TTC549 (cell line): ENCODE results near the gene ATP7A.

ENCODE experiments used
- FAIRE-seq: peaks from 2 replicates; lab custom pipeline; 2012; peaks lifted over from hg19 to GRCh38; lab: Jason Lieb, UNC

Gene ATP7A

GRCh38 chrX:77945910-77946545, 35.5 kb downstream of the ATP7A start:
- FAIRE-seq, result no peak

- no peak for FAIRE-seq
Measured at GRCh38 chrX:77946571-77946970, 36.1 kb downstream of the ATP7A start.

- no peak for FAIRE-seq
Measured at GRCh38 chrX:77949840-77950239, 39.3 kb downstream of the ATP7A start.

- no peak for FAIRE-seq
Measured at GRCh38 chrX:77952173-77952572, 41.7 kb downstream of the ATP7A start.

- no peak for FAIRE-seq
Measured at GRCh38 chrX:77953302-77953701, 42.8 kb downstream of the ATP7A start.

GRCh38 chrX:77953708-77954107, 43.2 kb downstream of the ATP7A start:
- FAIRE-seq, result no peak

GRCh38 chrX:77960567-77960966, 50.1 kb downstream of the ATP7A start:
- FAIRE-seq, result no peak

GRCh38 chrX:77961063-77961462, 50.6 kb downstream of the ATP7A start:
- no peak for FAIRE-seq

- no peak for FAIRE-seq
Measured at GRCh38 chrX:77962068-77962902, 51.8 kb downstream of the ATP7A start.

GRCh38 chrX:77966361-77966760, 55.9 kb downstream of the ATP7A start:
- no peak for FAIRE-seq

- no peak for FAIRE-seq
Measured at GRCh38 chrX:77967631-77968030, 57.1 kb downstream of the ATP7A start.

- FAIRE-seq, result no peak
Measured at GRCh38 chrX:77969538-77969937, 59.0 kb downstream of the ATP7A start, which contains the start of gene PGAM4. Gene PGAM4, minus strand, starts transcription at chrX:77969638. Its CDS starts 0 bp downstream, at chrX:77969638.

GRCh38 chrX:77975755-77976154, 65.3 kb downstream of the ATP7A start:
- FAIRE-seq, result no peak

- FAIRE-seq, result no peak
Measured at GRCh38 chrX:77977095-77977494, 66.6 kb downstream of the ATP7A start.

GRCh38 chrX:77977518-77977917, 67.0 kb downstream of the ATP7A start:
- no peak for FAIRE-seq

GRCh38 chrX:77979870-77980269, 69.4 kb downstream of the ATP7A start:
- no peak for FAIRE-seq

- FAIRE-seq, result no peak
Measured at GRCh38 chrX:78011846-78012245, 101.4 kb downstream of the ATP7A start.

GRCh38 chrX:78019586-78020483, 109.3 kb downstream of the ATP7A start:
- no peak for FAIRE-seq

- no peak for FAIRE-seq
Measured at GRCh38 chrX:78024349-78025059, 114.0 kb downstream of the ATP7A start.

- FAIRE-seq, result no peak
Measured at GRCh38 chrX:78027798-78028197, 117.3 kb downstream of the ATP7A start.

- peak; percentile 49 for FAIRE-seq
Measured at GRCh38 chrX:78029663-78030062, 119.2 kb downstream of the ATP7A start.

- no peak for FAIRE-seq
Measured at GRCh38 chrX:78035061-78035460, 124.6 kb downstream of the ATP7A start.
